ENCODE data around the gene FHAD1. TPM values are rescaled to one million over a fixed set of nuclear protein-coding genes. Genes with fewer than 3 reads are reported as not detected.
A peak's percentile ranks its signal among the peaks of the same experiment; 100 is the strongest.

FHAD1 gene
- total and polyA plus RNA-seq, 2 of the 13 experiments (the other 11 are each of a cell fraction or from before 2014, with no cell fraction given) = not detected

GRCh38 chr1:15420853-15421465, 173.9 kb downstream of the FHAD1 start (continued):
- TF ChIP-seq THYN1 (CRISPR knock-in tag; IDR thresholded peaks at IDR 0.05; ENCODE audit: borderline replicate concordance, low read depth) (no peak), ZNF264 (CRISPR knock-in tag; IDR thresholded peaks at IDR 0.05) (no peak), ZNF18 (CRISPR knock-in tag; IDR thresholded peaks at IDR 0.05; ENCODE audit: insufficient replicate concordance) (no peak), SMARCC2 (IDR thresholded peaks at IDR 0.05) (no peak), NBN (conservative IDR thresholded peaks at IDR 0.05) (no peak), XRCC5 (optimal IDR thresholded peaks at IDR 0.05; ENCODE audit: low read length) (peak; percentile 39), ZNF598 (CRISPR knock-in tag; IDR thresholded peaks at IDR 0.05; ENCODE audit: borderline replicate concordance) (no peak), NCOA1 (CRISPR knock-in tag; IDR thresholded peaks at IDR 0.05) (no peak), ZNF432 (CRISPR knock-in tag; IDR thresholded peaks at IDR 0.05; ENCODE audit: borderline replicate concordance) (no peak), HNF1B (CRISPR knock-in tag; IDR thresholded peaks at IDR 0.05) (0 out of 2 replicates have a peak, but pooled peaks have one; percentile 30), HMGXB4 (CRISPR knock-in tag; IDR thresholded peaks at IDR 0.05; ENCODE audit: borderline replicate concordance in 1 of 2, low read depth in 1 of 2) (peak in 1 of 2 experiments; percentile 40; a peak in 1 of 4 replicates), ATF3 (CRISPR knock-in tag; IDR thresholded peaks at IDR 0.05) (peak; percentile 5; the same call in 1 of the 2 replicates), SALL1 (CRISPR knock-in tag; IDR thresholded peaks at IDR 0.05) (peak; percentile 79), ETV5 (CRISPR knock-in tag; IDR thresholded peaks at IDR 0.05; ENCODE audit: borderline replicate concordance) (no peak)
- TF ChIP-seq, protein P1, sequence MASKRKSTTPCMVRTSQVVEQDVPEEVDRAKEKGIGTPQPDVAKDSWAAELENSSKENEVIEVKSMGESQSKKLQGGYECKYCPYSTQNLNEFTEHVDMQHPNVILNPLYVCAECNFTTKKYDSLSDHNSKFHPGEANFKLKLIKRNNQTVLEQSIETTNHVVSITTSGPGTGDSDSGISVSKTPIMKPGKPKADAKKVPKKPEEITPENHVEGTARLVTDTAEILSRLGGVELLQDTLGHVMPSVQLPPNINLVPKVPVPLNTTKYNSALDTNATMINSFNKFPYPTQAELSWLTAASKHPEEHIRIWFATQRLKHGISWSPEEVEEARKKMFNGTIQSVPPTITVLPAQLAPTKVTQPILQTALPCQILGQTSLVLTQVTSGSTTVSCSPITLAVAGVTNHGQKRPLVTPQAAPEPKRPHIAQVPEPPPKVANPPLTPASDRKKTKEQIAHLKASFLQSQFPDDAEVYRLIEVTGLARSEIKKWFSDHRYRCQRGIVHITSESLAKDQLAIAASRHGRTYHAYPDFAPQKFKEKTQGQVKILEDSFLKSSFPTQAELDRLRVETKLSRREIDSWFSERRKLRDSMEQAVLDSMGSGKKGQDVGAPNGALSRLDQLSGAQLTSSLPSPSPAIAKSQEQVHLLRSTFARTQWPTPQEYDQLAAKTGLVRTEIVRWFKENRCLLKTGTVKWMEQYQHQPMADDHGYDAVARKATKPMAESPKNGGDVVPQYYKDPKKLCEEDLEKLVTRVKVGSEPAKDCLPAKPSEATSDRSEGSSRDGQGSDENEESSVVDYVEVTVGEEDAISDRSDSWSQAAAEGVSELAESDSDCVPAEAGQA (IDR thresholded peaks at IDR 0.05; ENCODE audit: low read depth) = no peak
- TF ChIP-seq, protein P1 (CRISPR knock-in tag; IDR thresholded peaks at IDR 0.05; ENCODE audit: borderline replicate concordance) = no peak

All from HepG2 (cell line).